GM12872 (cell line): ENCODE measurements around the gene KLC4.

Experiments used
- CTCF ChIP-seq: IDR thresholded peaks from 3 replicates; pipeline ENCODE4 v1.5.1; 2011; ENCODE audit warnings: low read depth, mild to moderate bottlenecking, low read length, moderate library complexity; ENCODE audit not compliant: insufficient read depth

The KLC4 gene

GRCh38 chr6:43016176-43016942, 43.1 kb upstream of the KLC4 start:
- no peak for TF ChIP-seq CTCF

- TF ChIP-seq CTCF = no peak
Measured at GRCh38 chr6:43016943-43017334, 42.5 kb upstream of the KLC4 start.

- no peak for TF ChIP-seq CTCF
Measured at GRCh38 chr6:43019152-43019551, 40.3 kb upstream of the KLC4 start.

- no peak for TF ChIP-seq CTCF
Measured at GRCh38 chr6:43020052-43020705, 39.3 kb upstream of the KLC4 start.

GRCh38 chr6:43020847-43021246, 38.6 kb upstream of the KLC4 start:
- TF ChIP-seq CTCF = no peak

GRCh38 chr6:43021270-43022047, 38.0 kb upstream of the KLC4 start, which contains the start of gene RRP36:
TSS of gene RRP36 (plus strand) at chr6:43021623. CDS start at chr6:43021655, 32 bp downstream.
- TF ChIP-seq CTCF = no peak

GRCh38 chr6:43024436-43024835, 35.0 kb upstream of the KLC4 start:
- no peak for TF ChIP-seq CTCF
